IPS-18a (cell line): ENCODE data around the gene C12orf42.

Source experiments
- H3K27ac ChIP-seq: one replicate; pipeline ENCODE4 v1.5.1; 2013; ENCODE audit warnings: low read length
- H3K27me3 ChIP-seq: one replicate; pipeline ENCODE4 v1.6.1; 2013; ENCODE audit warnings: mild to moderate bottlenecking, low read length; ENCODE audit not compliant: control insufficient read depth, insufficient read depth
- H3K36me3 ChIP-seq: one replicate; pipeline ENCODE4 v1.6.1; 2013; ENCODE audit warnings: low read depth, low read length; ENCODE audit not compliant: control insufficient read depth
- H3K4me1 ChIP-seq: one replicate; pipeline ENCODE4 v1.6.1; 2013; ENCODE audit warnings: low read depth, low read length; ENCODE audit not compliant: control insufficient read depth
- H3K4me3 ChIP-seq: one replicate; pipeline ENCODE4 v1.5.1; 2013; ENCODE audit warnings: low read length
- H3K9ac ChIP-seq: one replicate; pipeline ENCODE4 v1.6.1; 2013; ENCODE audit warnings: mild to moderate bottlenecking, low read length, moderate library complexity
- H3K9me3 ChIP-seq: one replicate; pipeline ENCODE4 v1.6.1; 2013; ENCODE audit warnings: low read depth, low read length; ENCODE audit not compliant: control insufficient read depth

Gene C12orf42

DNA sequence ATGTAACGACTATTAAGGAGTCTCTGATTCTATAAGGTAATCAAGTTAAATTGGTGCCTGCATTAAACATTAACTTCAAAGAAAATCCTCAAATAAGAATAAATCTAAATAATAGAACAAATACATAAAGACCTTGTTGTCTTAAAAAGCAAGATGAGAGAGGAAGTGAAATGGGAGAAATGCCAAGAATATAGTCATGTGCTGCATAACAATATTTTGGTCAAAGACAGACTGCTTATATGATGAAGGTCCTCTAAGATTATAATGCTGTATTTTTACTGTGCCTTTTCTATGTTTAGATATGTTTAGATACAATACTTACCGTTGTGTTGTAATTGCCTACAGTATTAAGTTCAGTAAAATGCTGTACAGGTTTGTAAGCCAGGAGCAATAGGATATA, 213.6 kb downstream of the C12orf42 start:
- no peaks in the 10 kb centered on the region for H3K4me1 ChIP-seq
- no peak overlapping the region for H3K27ac ChIP-seq
- H3K36me3 ChIP-seq, result no peaks in the 10 kb centered on the region
- H3K4me3 ChIP-seq, result no peak overlapping the region
- H3K27me3 ChIP-seq, result no peaks in the 10 kb centered on the region
- no peaks in the 10 kb centered on the region for H3K9me3 ChIP-seq
- H3K9ac ChIP-seq, result no peak overlapping the region

DNA sequence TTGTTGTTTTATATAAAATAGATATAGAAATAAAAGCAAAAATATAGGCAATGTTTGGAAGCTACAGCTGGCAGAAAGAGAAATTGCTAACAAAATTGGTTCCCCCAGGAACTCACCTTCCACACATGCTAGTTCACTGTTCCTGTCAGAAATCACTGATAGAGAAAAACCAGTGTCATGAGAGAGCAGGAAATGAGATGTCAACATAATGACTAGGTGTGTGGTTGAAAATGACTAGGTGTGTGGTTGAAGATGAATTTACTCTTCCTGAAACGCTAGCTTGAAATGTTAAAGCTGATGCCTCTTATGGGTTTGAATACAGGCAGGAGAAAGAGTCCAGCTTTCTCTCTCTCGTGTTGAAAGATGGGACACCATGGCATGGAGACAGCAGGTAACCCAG, 216.3 kb downstream of the C12orf42 start:
- Histone ChIP-seq H3K9ac (no peak overlapping the region), H3K4me1 (no peaks in the 10 kb centered on the region), H3K27me3 (no peaks in the 10 kb centered on the region), H3K27ac (no peak overlapping the region), H3K4me3 (no peak overlapping the region), H3K36me3 (no peaks in the 10 kb centered on the region), H3K9me3 (no peaks in the 10 kb centered on the region)

DNA sequence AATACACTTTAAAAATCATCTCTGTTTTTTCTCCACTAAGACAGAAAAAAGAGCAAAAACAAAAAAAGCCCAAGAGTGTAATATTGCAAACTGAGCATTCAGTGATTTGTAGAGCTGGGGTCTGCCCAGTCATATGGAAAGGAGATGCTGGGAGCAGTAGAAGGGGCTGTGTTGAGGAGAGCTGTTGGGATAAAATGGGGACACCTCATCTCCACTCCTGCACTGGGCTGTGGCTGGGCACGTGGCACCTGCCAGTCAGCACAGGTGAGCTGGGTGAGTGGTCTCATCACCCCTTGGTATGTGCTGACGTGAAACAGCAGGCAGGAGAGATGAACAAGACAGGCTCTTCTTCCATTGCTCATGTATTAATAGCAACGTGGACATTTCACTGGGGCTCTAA, 217.4 kb downstream of the C12orf42 start:
- Histone ChIP-seq H3K4me1 (no peaks in the 10 kb centered on the region), H3K36me3 (no peaks in the 10 kb centered on the region), H3K27me3 (no peaks in the 10 kb centered on the region), H3K4me3 (no peak overlapping the region), H3K9ac (no peak overlapping the region), H3K9me3 (no peaks in the 10 kb centered on the region), H3K27ac (no peak overlapping the region)

DNA sequence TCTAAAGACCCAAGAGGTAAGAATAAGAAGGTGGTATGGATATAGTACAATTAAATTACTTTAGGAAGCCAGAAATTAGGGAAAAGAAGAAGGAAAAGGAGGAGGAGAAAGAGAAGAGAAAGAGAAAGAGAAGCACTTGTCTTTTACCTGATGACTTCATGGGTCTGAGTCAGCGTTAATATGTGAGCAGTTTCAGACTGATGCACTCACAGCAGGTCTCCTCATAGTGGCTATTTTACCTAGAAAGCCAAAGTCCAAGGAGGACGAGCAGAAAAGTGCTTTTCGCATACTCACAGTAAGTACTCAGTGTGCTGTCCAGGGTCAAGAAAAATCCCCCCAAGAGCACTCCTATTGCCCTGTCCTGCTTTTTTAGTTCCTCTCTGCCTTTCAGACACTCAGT, 222.1 kb downstream of the C12orf42 start:
- no peaks in the 10 kb centered on the region for H3K4me1 ChIP-seq
- no peak overlapping the region for H3K9ac ChIP-seq
- H3K9me3 ChIP-seq, result no peaks in the 10 kb centered on the region
- no peak overlapping the region for H3K27ac ChIP-seq
- no peaks in the 10 kb centered on the region for H3K36me3 ChIP-seq
- no peak overlapping the region for H3K4me3 ChIP-seq
- H3K27me3 ChIP-seq, result no peaks in the 10 kb centered on the region

DNA sequence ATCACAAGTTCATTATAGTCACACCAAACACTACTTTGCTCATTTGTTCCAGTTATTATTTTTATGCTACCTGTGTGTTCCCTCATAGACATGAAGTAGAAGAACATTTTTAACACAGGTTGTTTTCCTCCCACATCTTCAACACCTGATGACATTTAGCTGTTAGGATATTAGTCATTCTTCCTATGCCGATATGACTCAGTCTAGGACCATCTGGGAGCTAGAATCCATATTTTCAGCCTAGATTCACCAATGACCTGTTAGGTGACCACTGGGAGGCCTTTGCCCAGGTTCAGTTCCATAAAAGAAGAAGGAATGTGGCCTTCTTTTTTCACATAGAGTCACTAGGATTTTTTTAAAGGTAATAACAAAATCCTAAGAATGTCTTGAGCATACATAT, 222.8 kb downstream of the C12orf42 start:
- no peak overlapping the region for H3K27ac ChIP-seq
- H3K4me3 ChIP-seq, result no peak overlapping the region
- no peak overlapping the region for H3K9ac ChIP-seq
- no peaks in the 10 kb centered on the region for H3K27me3 ChIP-seq
- H3K4me1 ChIP-seq, result no peaks in the 10 kb centered on the region
- H3K9me3 ChIP-seq, result no peaks in the 10 kb centered on the region
- H3K36me3 ChIP-seq, result no peaks in the 10 kb centered on the region

DNA sequence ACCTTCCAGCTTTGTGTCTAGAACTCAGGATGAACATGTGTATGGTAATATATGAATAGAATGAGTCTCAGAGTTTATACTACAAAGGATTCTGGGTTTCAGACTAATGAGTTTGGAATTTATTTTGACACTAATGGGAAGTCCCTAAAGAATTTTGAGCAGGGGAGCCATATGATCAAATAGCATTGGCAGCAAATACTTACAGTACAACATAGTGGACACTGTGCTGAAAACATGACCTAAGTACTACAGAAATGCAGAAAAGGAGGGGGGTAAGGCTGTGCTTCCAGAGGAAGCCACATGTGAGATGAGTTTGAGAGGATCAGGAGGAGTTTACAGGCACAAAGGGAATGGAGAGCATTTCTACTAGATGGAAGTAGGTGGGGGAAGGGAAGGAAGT, 225.8 kb downstream of the C12orf42 start:
- no peaks in the 10 kb centered on the region for H3K9me3 ChIP-seq

DNA sequence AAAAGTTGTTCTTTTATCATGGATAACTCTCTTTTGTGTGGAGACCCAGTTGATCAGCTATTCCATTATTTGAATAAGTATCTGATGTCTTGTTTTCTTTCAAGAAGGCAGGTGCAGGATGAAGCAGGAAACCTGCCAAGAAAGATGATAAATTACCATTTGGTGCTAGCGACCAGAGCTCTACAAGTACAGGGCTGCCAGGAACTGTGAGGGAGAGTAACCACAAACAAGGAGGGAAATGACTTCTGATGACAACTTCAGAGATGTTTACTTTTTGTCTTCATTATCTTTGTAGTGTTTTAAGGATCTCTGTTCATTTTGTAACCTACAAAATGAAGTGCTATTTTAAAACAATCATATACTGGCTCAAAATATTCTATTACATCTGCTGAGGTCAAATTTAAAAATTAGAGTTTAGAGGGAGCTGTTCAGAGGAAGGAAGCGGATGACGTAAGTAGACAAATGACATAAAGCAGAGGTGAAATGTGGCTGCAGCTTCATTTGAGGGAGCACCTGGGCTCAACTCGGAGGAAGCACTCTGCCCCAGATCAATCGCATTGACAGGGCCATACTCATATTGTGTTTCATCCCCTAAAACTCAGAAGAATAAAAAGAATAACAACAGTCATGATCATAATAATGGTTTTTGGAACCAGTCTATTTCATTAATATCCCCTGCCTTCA, 226.8 kb downstream of the C12orf42 start:
- H3K4me3 ChIP-seq, result no peak overlapping the region
- no peaks in the 10 kb centered on the region for H3K9me3 ChIP-seq
- no peak overlapping the region for H3K27ac ChIP-seq
- no peaks in the 10 kb centered on the region for H3K36me3 ChIP-seq
- no peak overlapping the region for H3K9ac ChIP-seq
- no peaks in the 10 kb centered on the region for H3K27me3 ChIP-seq
- no peaks in the 10 kb centered on the region for H3K4me1 ChIP-seq

More for the DNA sequence above, 225.8 kb downstream of the C12orf42 start:
- Histone ChIP-seq H3K9ac (no peak overlapping the region), H3K36me3 (no peaks in the 10 kb centered on the region), H3K27me3 (no peaks in the 10 kb centered on the region), H3K4me3 (no peak overlapping the region), H3K4me1 (no peaks in the 10 kb centered on the region), H3K27ac (no peak overlapping the region)

DNA sequence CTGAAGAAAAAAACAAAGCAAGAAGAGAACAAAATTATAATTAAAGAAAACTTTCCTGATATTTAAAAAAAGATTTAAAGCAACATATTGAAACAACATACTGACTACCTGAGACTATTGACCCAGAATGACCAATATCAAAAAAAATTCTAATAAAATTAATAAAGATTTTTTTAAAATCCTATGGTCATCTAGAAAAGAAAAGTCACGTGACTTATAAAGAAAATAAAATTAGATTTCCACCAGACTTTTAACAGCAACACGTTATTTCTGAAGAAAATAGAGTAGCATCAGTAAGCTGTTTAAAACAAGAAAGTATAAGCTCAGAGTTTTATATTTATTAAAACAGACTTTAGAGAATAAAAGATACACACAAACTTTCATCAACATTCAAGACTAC, 238.0 kb downstream of the C12orf42 start:
- Histone ChIP-seq H3K9me3 (no peaks in the 10 kb centered on the region), H3K36me3 (no peaks in the 10 kb centered on the region), H3K4me1 (no peaks in the 10 kb centered on the region)

More for the DNA sequence above, 238.0 kb downstream of the C12orf42 start:
- no peak overlapping the region for H3K27ac ChIP-seq
- H3K4me3 ChIP-seq, result no peak overlapping the region
- no peak overlapping the region for H3K9ac ChIP-seq
- no peaks in the 10 kb centered on the region for H3K27me3 ChIP-seq
